ENCODE measurements around the gene ITSN1.

The ITSN1 gene

GRCh38 chr21:33939226-33939625, 296.9 kb downstream of the ITSN1 start:
- DNase-seq (ENCODE audit: low spot score) = no peak
- no peak overlapping the region for H3K27ac ChIP-seq
- ChIA-PET POLR2A (ENCODE audit: low non-redundant PET) (no interaction called here), CTCF (interaction anchor here (0.6 to 2.8 kb wide), 2 partner anchors 15 to 90 kb away, joined by 3 to 9 read pairs; no protein-coding TSS in a partner anchor)
- TF ChIP-seq CTCF (conservative IDR thresholded peaks at IDR 0.05; ENCODE audit: low read depth) = no peak

GRCh38 chr21:33940164-33940880, 298.0 kb downstream of the ITSN1 start:
- CTCF ChIA-PET = interaction anchor here (0.5 to 2.8 kb wide), 2 partner anchors 16 to 408 kb away, joined by 3 to 9 read pairs; no protein-coding TSS in a partner anchor
- TF ChIP-seq CTCF (conservative IDR thresholded peaks at IDR 0.05; ENCODE audit: low read depth) = no peak
- no peak for DNase-seq (ENCODE audit: low spot score)
- POLR2A ChIA-PET (ENCODE audit: low non-redundant PET) = no interaction called here
- H3K27ac ChIP-seq = no peak overlapping the region

- DNase-seq (ENCODE audit: low spot score) = no peak
- CTCF ChIA-PET = interaction anchor here (0.5 to 2.8 kb wide), 3 partner anchors 17 to 408 kb away, joined by 3 to 9 read pairs (median 4); no protein-coding TSS in a partner anchor
- H3K27ac ChIP-seq = no peak overlapping the region
- POLR2A ChIA-PET (ENCODE audit: low non-redundant PET) = no interaction called here
- no peak for TF ChIP-seq CTCF (conservative IDR thresholded peaks at IDR 0.05; ENCODE audit: low read depth)
These were observed 298.6 kb downstream of the ITSN1 start for GRCh38 chr21:33940881-33941245.

GRCh38 chr21:33942426-33942825, 300.1 kb downstream of the ITSN1 start:
- no peak overlapping the region for H3K27ac ChIP-seq
- no peak for TF ChIP-seq CTCF (conservative IDR thresholded peaks at IDR 0.05; ENCODE audit: low read depth)
- POLR2A ChIA-PET (ENCODE audit: low non-redundant PET) = no interaction called here
- no peak for DNase-seq (ENCODE audit: low spot score)
- CTCF ChIA-PET = no interaction called here

GRCh38 chr21:33943293-33943692, 301.0 kb downstream of the ITSN1 start:
- ChIA-PET POLR2A (ENCODE audit: low non-redundant PET) (no interaction called here), CTCF (no interaction called here)
- TF ChIP-seq CTCF (conservative IDR thresholded peaks at IDR 0.05; ENCODE audit: low read depth) = no peak
- DNase-seq (ENCODE audit: low spot score) = no peak
- no peak overlapping the region for H3K27ac ChIP-seq

- TF ChIP-seq CTCF (conservative IDR thresholded peaks at IDR 0.05; ENCODE audit: low read depth) = no peak
- ChIA-PET CTCF (interaction anchor here (0.6 to 0.7 kb wide), 4 partner anchors 26 to 1538 kb away, joined by 3 to 7 read pairs (median 3); no protein-coding TSS in a partner anchor), POLR2A (ENCODE audit: low non-redundant PET) (no interaction called here)
- no peak for DNase-seq (ENCODE audit: low spot score)
- no peak overlapping the region for H3K27ac ChIP-seq
These were observed 302.0 kb downstream of the ITSN1 start for GRCh38 chr21:33944185-33944763.

Measured in RWPE1 (cell line).